ENCODE measurements around the gene TMSB10.

TMSB10 gene

DNA sequence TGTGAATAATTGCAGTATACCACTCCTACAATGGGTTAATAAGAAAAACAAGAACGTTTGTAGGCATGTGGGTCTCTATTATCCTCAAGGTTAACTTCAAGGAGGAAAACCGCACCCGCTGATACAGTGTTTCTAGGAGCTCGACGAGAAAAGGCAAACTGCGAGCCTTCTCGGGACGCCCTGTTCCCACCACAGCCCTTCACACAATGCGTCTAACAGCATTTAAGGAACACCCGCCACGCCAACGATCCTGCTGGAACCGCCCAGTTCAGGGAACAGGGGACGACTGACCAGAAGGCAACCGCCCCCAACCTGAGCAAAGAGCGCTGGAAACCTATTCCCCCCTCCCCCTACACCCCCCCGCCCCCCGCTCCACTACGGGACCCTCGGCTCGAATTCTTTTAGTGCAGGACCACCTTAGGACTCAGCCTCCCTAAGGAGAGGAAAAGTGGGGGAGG lies 710 bp upstream of the TMSB10 start:
- H3K4me3 ChIP-seq (ENCODE audit: low read depth, low read length), result peak overlapping the region; percentile 96
- TF ChIP-seq, protein P1, sequence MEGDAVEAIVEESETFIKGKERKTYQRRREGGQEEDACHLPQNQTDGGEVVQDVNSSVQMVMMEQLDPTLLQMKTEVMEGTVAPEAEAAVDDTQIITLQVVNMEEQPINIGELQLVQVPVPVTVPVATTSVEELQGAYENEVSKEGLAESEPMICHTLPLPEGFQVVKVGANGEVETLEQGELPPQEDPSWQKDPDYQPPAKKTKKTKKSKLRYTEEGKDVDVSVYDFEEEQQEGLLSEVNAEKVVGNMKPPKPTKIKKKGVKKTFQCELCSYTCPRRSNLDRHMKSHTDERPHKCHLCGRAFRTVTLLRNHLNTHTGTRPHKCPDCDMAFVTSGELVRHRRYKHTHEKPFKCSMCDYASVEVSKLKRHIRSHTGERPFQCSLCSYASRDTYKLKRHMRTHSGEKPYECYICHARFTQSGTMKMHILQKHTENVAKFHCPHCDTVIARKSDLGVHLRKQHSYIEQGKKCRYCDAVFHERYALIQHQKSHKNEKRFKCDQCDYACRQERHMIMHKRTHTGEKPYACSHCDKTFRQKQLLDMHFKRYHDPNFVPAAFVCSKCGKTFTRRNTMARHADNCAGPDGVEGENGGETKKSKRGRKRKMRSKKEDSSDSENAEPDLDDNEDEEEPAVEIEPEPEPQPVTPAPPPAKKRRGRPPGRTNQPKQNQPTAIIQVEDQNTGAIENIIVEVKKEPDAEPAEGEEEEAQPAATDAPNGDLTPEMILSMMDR (IDR thresholded peaks at IDR 0.05; ENCODE audit: low read depth, low read length), result no peak

DNA sequence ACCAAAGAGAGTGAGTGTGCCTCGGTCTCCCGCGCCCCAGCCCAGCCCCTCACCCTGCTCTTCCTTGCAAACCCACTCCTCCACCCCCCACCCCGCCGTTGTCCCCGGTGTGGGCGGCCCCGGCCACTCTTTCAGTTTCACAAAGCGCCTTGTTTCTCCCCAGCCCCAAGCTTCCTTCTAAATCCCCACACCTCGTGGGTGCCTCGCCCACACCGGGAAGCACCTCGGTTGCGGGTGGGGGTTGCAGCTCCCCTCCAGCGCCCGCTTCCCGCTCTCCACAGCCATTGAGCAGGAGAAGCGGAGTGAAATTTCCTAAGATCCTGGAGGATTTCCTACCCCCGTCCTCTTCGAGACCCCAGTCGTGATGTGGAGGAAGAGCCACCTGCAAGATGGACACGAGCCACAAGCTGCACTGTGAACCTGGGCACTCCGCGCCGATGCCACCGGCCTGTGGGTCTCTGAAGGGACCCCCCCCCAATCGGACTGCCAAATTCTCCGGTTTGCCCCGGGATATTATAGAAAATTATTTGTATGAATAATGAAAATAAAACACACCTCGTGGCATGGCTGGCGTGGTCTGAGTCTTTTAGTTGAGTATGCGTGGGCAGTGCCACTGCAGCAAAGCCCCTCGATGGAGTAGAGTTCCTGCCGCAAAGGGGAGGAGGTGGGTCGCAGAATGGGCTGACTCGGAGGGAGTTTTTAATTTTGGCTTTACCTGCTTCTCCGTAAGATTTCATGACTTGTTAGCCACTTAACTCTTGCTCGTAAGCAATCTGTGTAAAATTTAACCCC lies 848 bp downstream of the TMSB10 start:
- H3K4me3 ChIP-seq (ENCODE audit: low read depth, low read length), result peak overlapping the region; percentile 96
- TF ChIP-seq, protein P1 (IDR thresholded peaks at IDR 0.05; ENCODE audit: low read depth, low read length), result no peak

DNA sequence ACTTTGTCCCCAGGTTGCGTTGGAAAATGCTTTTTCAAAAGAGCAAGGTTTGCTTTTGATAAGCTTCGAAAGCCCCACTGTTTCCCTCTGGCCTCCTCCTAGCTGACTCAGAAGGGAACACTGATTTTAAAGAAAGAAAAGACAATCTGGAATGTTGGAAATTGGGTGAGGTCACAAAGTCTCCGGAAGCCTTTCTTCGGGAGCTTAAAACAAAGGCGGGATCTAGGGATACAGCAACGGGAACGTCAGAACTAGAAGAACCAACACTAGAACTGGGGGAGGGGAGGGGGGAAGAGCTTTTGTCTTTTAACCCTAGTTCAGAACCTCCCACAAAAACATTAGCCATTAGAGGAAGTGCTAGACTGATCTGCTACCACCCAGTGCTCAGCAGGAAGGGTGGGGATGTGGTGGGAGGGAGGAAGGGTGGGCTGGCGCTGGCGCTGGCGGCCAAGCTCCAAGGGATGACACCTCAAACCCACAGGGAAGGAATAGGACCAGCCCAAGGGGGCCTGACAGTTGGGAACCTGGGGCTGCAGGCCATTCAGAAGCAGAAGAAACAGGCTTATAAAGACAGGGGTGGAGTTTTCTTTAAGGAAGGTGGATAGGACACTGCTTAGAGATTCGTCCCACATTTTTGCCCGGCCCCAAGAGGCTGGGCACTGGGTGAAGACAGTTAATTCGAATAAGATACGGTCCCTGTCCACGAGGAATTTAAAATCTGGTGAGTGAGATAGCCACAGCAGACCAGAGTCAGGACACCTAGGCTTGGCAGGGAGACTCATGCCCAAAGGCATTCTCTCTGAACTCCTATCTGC lies 1.7 kb downstream of the TMSB10 start:
- H3K4me3 ChIP-seq (ENCODE audit: low read depth, low read length), result peak overlapping the region; percentile 96
- TF ChIP-seq, protein P1 (IDR thresholded peaks at IDR 0.05; ENCODE audit: low read depth, low read length), result no peak

DNA sequence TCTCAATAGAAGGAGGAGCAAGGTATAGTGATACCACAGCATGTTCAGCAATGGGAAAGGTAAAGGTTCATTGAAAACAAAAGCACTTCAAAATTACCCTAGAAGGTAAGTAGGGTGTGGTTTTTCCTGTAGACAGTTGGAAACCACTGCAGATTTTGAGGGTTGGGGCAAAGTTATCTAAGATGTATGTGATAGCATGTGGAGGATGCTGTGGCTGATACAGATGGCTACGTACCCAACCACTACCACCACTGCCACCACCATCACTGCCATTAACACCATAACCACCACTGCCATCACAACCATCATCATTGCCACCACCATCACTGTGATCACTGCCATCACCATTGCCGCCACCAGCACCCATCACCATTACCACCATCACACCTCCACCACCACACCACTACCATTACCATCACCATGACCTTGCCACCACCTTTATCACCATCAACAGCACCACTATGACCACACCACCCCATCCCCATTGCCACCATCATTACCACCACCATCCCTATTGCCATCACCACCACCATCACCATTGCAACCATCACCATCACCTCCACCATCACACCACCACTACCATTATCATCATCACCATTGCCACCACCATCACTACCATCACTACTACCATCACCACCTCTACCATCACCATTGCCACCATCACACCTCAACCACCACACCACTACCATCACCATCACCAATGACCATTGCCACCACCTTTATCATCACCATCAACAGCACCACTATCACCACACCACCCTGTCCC lies 3.7 kb downstream of the TMSB10 start:
- no peak overlapping the region for H3K4me3 ChIP-seq (ENCODE audit: low read depth, low read length)
- TF ChIP-seq, protein P1 (IDR thresholded peaks at IDR 0.05; ENCODE audit: low read depth, low read length), result no peak

DNA sequence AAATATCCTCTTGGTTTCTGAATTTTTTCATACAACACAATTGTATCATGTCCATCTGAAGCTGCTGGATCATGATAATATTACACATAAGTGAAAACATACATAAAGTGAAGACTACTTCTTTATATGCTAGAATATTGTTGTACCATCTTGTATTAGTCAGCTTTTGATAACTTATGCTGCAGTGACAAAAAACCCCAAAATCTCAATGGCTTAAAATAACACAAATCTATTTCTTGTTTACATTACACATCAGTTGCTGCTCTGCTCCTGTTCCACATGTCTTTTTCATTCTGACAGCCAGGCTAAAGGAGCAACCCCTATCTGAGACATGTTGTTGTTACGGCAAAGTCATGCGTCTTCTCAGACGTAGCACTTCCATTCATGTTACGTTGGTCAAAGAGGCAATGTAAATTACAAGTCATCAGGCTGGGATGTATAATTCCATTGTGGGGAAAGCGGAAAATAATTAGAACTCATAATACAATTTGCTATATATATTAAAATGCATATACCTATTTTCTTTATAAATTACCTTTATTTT lies 5.8 kb downstream of the TMSB10 start:
- TF ChIP-seq, protein P1 (IDR thresholded peaks at IDR 0.05; ENCODE audit: low read depth, low read length), result no peak

GRCh38 chr2:84912984-84913383 lies 7.5 kb downstream of the TMSB10 start:
- no peak overlapping the region for H3K4me3 ChIP-seq (ENCODE audit: low read depth, low read length)
- TF ChIP-seq, protein P1 (IDR thresholded peaks at IDR 0.05; ENCODE audit: low read depth, low read length), result no peak

More for the DNA sequence above, 5.8 kb downstream of the TMSB10 start:
- H3K4me3 ChIP-seq (ENCODE audit: low read depth, low read length), result no peak overlapping the region
